K562 (cell line): ENCODE measurements around the gene SLC27A6. TPM values are rescaled to one million over a fixed set of nuclear protein-coding genes. Genes with fewer than 3 reads are reported as not detected.

Experiments used
- BRCA1 ChIP-seq, 2 experiments: fragments of 450-650 bp in 1 of 2; sonication (generic) in 1 of 2; formaldehyde crosslinking in 1 of 2; IDR thresholded peaks; 2 replicates each; pipeline versions ENCODE4 v1.5.0 to v1.6.1; 2017 to 2020; ENCODE audit warnings: mild to moderate bottlenecking in 1 of 2, missing genetic modification reagents in 1 of 2
- GTF2E2 ChIP-seq: fragments of 200-800 bp; sonication (Bioruptor generic); IDR thresholded peaks from 2 replicates; pipeline ENCODE4 v1.6.1; 2016; ENCODE audit warnings: missing genetic modification characterization, missing compliant biosample characterization
- HDAC1 ChIP-seq, 2 experiments: fragments of 450-650 bp; IDR thresholded peaks; 2 replicates each; pipeline ENCODE4 v1.6.1; 2016 to 2017; ENCODE audit warnings: inconsistent platforms in 1 of 2, mild to moderate bottlenecking in 1 of 2, moderate library complexity in 1 of 2
- MCM3 ChIP-seq: fragments of 450-650 bp; IDR thresholded peaks from 2 replicates; pipeline ENCODE4 v1.6.1; 2016
- MTA2 ChIP-seq: fragments of 450-650 bp; IDR thresholded peaks from 2 replicates; pipeline ENCODE4 v1.6.1; 2016; ENCODE audit warnings: low read depth
- NCOR1 ChIP-seq: fragments of 450-650 bp; IDR thresholded peaks from 2 replicates; pipeline ENCODE4 v1.6.1; 2016; ENCODE audit warnings: mild to moderate bottlenecking, moderate library complexity
- PHTF2 ChIP-seq: fragments of 250-450 bp; sonication (Bioruptor Pico); IDR thresholded peaks from 2 replicates; pipeline ENCODE4 v1.5.0; 2021; ENCODE audit warnings: mild to moderate bottlenecking
- SIX5 ChIP-seq, 2 experiments: IDR thresholded peaks; 2 replicates each; pipeline ENCODE4 v1.6.1; 2011; ENCODE audit warnings: low read length in 2 of 2, borderline replicate concordance in 1 of 2, low read depth in 1 of 2, mild to moderate bottlenecking in 1 of 2, moderate library complexity in 1 of 2; ENCODE audit not compliant: insufficient read depth in 1 of 2
- SLC30A9 ChIP-seq: fragments of 250-450 bp; sonication (Bioruptor Pico); IDR thresholded peaks from 2 replicates; pipeline ENCODE4 v1.8.0; 2022; ENCODE audit warnings: mild to moderate bottlenecking, moderate library complexity
- SMC3 ChIP-seq: conservative IDR thresholded peaks from 2 replicates; pipeline ENCODE4 v1.6.1; 2011; ENCODE audit warnings: low read depth, low read length, improper control_type of control experiment; ENCODE audit not compliant: insufficient read depth
- TCF3 ChIP-seq: sonication (generic); formaldehyde crosslinking; IDR thresholded peaks from 2 replicates; pipeline ENCODE4 v1.4.0; 2020; ENCODE audit warnings: mild to moderate bottlenecking, missing genetic modification reagents
- ZBED1 ChIP-seq: IDR thresholded peaks from 2 replicates; pipeline ENCODE4 v1.6.1; 2014
- ZNF165 ChIP-seq: fragments of 250-450 bp; sonication (Bioruptor Pico); IDR thresholded peaks from 2 replicates; pipeline ENCODE4 v1.4.0; 2020; ENCODE audit warnings: borderline replicate concordance
- ZNF263 ChIP-seq: sonication (generic); formaldehyde crosslinking; IDR thresholded peaks from 2 replicates; pipeline ENCODE4 v1.8.0; 2022; ENCODE audit warnings: mild to moderate bottlenecking, missing genetic modification reagents, borderline replicate concordance
- ZNF695 ChIP-seq: fragments of 450-650 bp; formaldehyde crosslinking; IDR thresholded peaks from 2 replicates; pipeline ENCODE4 v1.4.0; 2020; ENCODE audit warnings: mild to moderate bottlenecking, moderate library complexity
- polyA plus RNA-seq, 8 experiments: library from polyadenylated mRNA; depleted of rRNA in 4 of 8; stranded (reverse) in 5 of 8; unstranded in 3 of 8; fragments of >200 nt; fragmentation: Nextera tagmentation in 2 of 8; fragmentation: Illumina TruSeq in 1 of 8; extraction: Ambion mirVana in 2 of 8; extraction: Trizol in 1 of 8; gene quantifications; 2 replicates each; pipeline versions ENCODE4 v1.2.1 to v1.2.3, GENCODE V29; 2011 to 2014; ENCODE audit warnings: inconsistent platforms in 1 of 8, missing spikeins in 1 of 8
- total RNA-seq, 7 experiments: library from RNA; depleted of rRNA in 6 of 7; stranded (reverse); fragments of >200 nt in 6 of 7; fragmentation: Illumina TruSeq in 2 of 7; extraction: Trizol in 2 of 7; gene quantifications; 2 replicates each; pipeline versions ENCODE4 v1.2.1 to v1.2.3, GENCODE V29; 2011 to 2021; ENCODE audit warnings: low replicate concordance in 1 of 7
- TF ChIP-seq, protein P1 (sequence below), 2 experiments: fragments of 450-650 bp; formaldehyde crosslinking in 1 of 2; IDR thresholded peaks; 2 replicates each; pipeline versions ENCODE4 v1.4.0 to v1.6.1; 2014 to 2020; ENCODE audit warnings: mild to moderate bottlenecking in 2 of 2, borderline replicate concordance in 1 of 2, low read depth in 1 of 2
- TF ChIP-seq, protein P2 (sequence below): fragments of 250-450 bp; sonication (Bioruptor Pico); IDR thresholded peaks from 2 replicates; pipeline ENCODE4 v1.5.0; 2020; ENCODE audit warnings: mild to moderate bottlenecking
- TF ChIP-seq, protein P3 (sequence below): IDR thresholded peaks from 2 replicates; pipeline ENCODE4 v1.6.1; 2011; ENCODE audit warnings: borderline replicate concordance, low read depth, mild to moderate bottlenecking, moderate library complexity, low read length; ENCODE audit not compliant: insufficient read depth, poor library complexity, severe bottlenecking

SLC27A6 gene
- total and polyA plus RNA-seq, 9 of the 15 experiments (the other 6 are each of a cell fraction or from before 2014, with no cell fraction given) = 0.56 to 1.9 (median 1.2) TPM

DNA sequence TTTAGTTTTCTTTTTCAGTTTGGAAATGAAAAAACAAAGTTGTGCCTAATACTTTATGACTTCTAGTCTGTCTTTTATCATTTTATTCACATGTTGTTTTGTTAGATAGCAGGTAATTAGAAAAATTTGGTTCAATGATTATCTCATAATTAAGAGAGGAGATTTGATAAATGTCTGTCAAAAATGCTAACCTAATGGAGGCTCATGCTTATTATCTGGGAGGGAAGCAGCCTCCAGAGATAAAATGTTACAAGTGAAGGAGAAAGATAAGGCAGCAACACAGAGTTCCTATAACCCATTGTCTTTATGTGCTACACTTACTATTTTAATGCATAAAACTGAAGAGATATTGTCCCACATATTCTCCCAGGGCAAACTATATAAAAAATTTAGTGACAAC is 53.5 kb downstream of the SLC27A6 start (continued):
- TF ChIP-seq, protein P1, sequence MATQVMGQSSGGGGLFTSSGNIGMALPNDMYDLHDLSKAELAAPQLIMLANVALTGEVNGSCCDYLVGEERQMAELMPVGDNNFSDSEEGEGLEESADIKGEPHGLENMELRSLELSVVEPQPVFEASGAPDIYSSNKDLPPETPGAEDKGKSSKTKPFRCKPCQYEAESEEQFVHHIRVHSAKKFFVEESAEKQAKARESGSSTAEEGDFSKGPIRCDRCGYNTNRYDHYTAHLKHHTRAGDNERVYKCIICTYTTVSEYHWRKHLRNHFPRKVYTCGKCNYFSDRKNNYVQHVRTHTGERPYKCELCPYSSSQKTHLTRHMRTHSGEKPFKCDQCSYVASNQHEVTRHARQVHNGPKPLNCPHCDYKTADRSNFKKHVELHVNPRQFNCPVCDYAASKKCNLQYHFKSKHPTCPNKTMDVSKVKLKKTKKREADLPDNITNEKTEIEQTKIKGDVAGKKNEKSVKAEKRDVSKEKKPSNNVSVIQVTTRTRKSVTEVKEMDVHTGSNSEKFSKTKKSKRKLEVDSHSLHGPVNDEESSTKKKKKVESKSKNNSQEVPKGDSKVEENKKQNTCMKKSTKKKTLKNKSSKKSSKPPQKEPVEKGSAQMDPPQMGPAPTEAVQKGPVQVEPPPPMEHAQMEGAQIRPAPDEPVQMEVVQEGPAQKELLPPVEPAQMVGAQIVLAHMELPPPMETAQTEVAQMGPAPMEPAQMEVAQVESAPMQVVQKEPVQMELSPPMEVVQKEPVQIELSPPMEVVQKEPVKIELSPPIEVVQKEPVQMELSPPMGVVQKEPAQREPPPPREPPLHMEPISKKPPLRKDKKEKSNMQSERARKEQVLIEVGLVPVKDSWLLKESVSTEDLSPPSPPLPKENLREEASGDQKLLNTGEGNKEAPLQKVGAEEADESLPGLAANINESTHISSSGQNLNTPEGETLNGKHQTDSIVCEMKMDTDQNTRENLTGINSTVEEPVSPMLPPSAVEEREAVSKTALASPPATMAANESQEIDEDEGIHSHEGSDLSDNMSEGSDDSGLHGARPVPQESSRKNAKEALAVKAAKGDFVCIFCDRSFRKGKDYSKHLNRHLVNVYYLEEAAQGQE (IDR thresholded peaks at IDR 0.05; ENCODE audit: borderline replicate concordance) = no peak
- TF ChIP-seq, protein P1 (CRISPR knock-in tag; IDR thresholded peaks at IDR 0.05; ENCODE audit: low read depth) = no peak
- TF ChIP-seq MTA2 = peak; percentile 28; the same call in 1 of the 2 replicates
- no peak for TF ChIP-seq SLC30A9 (CRISPR knock-in tag)
- TF ChIP-seq, protein P2, sequence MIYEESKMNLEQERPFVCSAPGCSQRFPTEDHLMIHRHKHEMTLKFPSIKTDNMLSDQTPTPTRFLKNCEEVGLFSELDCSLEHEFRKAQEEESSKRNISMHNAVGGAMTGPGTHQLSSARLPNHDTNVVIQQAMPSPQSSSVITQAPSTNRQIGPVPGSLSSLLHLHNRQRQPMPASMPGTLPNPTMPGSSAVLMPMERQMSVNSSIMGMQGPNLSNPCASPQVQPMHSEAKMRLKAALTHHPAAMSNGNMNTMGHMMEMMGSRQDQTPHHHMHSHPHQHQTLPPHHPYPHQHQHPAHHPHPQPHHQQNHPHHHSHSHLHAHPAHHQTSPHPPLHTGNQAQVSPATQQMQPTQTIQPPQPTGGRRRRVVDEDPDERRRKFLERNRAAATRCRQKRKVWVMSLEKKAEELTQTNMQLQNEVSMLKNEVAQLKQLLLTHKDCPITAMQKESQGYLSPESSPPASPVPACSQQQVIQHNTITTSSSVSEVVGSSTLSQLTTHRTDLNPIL (CRISPR knock-in tag) = no peak
- no peak for TF ChIP-seq ZNF263 (CRISPR knock-in tag)
- no peak for TF ChIP-seq ZBED1
- peak; percentile 51; the same call in 1 of the 2 replicates for TF ChIP-seq NCOR1
- TF ChIP-seq, protein P3, sequence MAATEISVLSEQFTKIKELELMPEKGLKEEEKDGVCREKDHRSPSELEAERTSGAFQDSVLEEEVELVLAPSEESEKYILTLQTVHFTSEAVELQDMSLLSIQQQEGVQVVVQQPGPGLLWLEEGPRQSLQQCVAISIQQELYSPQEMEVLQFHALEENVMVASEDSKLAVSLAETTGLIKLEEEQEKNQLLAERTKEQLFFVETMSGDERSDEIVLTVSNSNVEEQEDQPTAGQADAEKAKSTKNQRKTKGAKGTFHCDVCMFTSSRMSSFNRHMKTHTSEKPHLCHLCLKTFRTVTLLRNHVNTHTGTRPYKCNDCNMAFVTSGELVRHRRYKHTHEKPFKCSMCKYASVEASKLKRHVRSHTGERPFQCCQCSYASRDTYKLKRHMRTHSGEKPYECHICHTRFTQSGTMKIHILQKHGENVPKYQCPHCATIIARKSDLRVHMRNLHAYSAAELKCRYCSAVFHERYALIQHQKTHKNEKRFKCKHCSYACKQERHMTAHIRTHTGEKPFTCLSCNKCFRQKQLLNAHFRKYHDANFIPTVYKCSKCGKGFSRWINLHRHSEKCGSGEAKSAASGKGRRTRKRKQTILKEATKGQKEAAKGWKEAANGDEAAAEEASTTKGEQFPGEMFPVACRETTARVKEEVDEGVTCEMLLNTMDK = no peak
- no peak for TF ChIP-seq ZNF165
- no peak for TF ChIP-seq SMC3
- no peak for TF ChIP-seq MCM3
- no peak for TF ChIP-seq SIX5 (IDR thresholded peaks at IDR 0.05; ENCODE audit: borderline replicate concordance in 1 of 2, insufficient read depth in 1 of 2, low read depth in 1 of 2, low read length in 2 of 2)
- TF ChIP-seq BRCA1 (IDR thresholded peaks at IDR 0.05) = no peak
- no peak for TF ChIP-seq BRCA1 (CRISPR knock-in tag; IDR thresholded peaks at IDR 0.05)
- TF ChIP-seq TCF3 (CRISPR knock-in tag) = peak; percentile 58
- TF ChIP-seq GTF2E2 (tag) = no peak
- no peak for TF ChIP-seq ZNF695
- no peak for TF ChIP-seq PHTF2 (CRISPR knock-in tag)
- no peak for TF ChIP-seq HDAC1 (IDR thresholded peaks at IDR 0.05)
